Stimulated activated CD4-positive, alpha-beta T cell treated with anti-CD3 and anti-CD28 coated beads, Interleukin-1b, Interleukin-23, amount 100 ng/mL, for 24 hours (primary cell): Measurements from ENCODE around the gene MYO9A.
"Not testable (repeated sequence)": the region's sequence is repeated elsewhere in the genome, so short reads cannot be mapped to it uniquely, and the experiment has no call there.

Source experiments
- DNase-seq, 4 experiments: peaks; one replicate each; pipeline ENCODE4 v3.0.0-alpha.2; 2020; ENCODE audit warnings: low read depth in 4 of 4, low spot score in 1 of 4

MYO9A gene

DNA sequence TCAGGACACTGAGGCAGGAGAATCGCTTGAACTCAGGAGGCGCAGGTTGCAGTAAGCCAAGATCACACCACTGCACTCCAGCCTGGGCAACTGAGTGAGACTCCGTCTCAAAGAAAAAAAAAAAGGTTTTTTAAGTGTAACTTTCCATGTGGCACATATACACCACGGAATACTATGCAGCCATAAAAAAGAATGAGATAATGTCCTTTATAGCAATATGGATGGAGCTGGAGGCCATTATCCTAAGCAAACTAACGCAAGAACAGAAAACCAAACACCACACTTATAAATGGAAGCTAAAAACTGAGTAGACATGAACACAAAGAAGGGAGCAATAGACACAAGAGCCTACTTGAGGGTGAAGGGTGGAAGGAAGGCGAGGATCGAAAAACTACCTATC lies 64.7 kb downstream of the MYO9A start:
- DNase-seq, result not testable (repeated sequence)

DNA sequence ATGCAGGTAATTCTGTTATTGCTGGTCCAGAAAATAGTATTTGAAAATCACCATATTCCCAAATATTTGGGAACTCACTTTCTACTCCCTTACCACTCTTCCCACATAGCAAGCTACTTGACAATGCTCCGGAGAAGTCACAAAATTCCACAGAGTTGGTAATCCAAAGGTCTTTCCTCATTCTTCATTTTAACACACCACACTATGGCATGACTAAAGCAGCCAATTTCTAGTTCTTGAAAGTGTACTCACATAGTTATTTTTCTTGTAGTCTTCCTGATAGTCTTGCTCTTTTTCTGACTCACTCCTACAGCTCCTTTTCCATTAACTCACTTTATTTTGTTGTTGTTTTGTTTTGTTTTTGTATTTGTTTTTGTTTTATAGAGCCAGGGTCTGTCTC lies 67.2 kb downstream of the MYO9A start:
- no peak for DNase-seq

DNA sequence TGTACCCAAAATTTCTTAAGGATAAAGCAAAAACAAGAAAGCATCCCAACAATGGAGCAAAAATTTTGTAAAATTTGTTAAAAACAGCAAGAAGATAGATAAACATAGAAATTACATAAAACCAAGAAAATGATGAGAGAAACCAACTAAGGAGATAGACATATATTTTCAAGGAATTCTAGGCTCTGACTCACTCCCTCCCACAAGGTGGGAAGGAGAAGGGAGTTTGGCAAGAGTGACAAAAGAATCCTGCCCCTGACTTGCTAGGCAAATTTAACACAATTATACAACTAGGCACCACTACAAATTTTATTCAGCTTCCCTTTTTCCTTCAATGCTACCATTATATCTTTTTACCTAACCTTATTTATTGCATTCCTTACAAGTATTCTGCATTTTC lies 70.9 kb downstream of the MYO9A start:
- DNase-seq, result no peak

DNA sequence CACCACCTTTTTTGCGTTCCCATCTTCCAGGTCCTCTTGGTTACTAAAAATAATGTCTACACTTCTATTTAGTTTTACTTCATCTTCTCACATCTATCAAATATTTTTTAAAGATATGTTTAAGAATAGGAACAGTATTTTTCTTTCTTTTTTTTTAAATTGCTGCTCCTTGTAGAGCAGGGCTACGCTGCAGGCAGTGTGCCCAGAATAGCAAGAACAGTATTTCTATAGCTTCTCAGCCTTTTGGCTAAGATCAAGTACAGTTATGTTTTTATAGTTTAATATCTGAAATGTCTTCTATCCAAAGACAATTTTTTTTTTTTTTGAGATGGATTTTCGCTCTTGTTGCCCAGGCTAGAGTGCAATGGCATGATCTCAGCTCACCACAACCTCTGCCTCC lies 73.0 kb downstream of the MYO9A start:
- DNase-seq, result no peak

DNA sequence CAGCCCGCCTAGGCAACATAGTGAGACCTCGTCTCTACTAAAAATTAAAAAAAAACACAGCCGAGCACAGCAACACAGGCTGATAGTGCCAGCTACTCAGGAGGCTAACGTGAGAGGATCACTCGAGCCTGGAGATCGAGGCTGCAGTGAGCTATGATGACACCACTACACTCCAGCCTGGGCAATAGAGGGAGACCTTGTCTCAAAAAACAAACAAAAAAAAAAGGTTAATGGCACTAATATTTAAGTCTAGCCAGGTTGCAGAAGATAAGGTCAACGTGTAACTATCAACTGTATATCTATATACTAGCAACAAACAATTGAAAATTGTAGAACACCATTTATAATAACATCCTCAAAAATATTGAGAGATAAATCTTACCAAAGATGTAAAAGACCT lies 75.1 kb downstream of the MYO9A start:
- no peak for DNase-seq

DNA sequence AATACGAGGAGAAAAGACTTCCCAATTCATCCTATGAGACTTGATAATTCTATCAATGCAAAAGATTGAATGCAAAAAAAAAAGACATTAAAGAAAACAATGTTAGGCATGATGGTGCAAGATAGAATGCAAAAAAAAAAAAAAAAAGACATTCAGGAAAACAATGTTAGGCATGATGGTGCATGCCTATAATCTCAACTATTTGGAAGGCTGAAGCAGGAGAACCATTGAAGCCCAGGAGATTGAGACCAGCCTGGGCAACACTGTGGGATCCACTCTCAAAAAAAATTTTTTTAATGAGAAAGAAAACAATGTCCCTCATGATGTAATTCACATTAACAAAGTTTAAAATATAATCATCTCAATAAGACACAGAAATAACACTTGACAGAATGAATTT lies 75.9 kb downstream of the MYO9A start:
- DNase-seq, result no peak

DNA sequence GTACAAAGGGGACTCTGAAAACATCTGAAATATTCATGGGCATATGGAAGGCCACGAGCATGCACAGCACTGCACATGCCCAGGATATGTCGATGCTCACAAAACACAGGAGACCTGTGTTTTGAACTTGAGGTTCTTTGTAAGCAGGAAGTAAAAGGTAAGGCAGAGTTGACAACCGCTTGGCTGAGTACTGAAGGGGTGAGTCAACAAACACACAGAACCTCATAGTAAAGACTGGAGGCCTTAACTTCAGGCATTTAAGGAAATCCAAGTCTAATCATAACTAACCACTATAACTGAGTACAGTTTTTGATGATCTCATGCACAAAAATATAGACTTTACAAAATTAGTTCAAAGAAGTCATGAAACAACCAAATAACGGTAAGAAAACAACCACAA lies 80.6 kb downstream of the MYO9A start:
- DNase-seq, result no peak

DNA sequence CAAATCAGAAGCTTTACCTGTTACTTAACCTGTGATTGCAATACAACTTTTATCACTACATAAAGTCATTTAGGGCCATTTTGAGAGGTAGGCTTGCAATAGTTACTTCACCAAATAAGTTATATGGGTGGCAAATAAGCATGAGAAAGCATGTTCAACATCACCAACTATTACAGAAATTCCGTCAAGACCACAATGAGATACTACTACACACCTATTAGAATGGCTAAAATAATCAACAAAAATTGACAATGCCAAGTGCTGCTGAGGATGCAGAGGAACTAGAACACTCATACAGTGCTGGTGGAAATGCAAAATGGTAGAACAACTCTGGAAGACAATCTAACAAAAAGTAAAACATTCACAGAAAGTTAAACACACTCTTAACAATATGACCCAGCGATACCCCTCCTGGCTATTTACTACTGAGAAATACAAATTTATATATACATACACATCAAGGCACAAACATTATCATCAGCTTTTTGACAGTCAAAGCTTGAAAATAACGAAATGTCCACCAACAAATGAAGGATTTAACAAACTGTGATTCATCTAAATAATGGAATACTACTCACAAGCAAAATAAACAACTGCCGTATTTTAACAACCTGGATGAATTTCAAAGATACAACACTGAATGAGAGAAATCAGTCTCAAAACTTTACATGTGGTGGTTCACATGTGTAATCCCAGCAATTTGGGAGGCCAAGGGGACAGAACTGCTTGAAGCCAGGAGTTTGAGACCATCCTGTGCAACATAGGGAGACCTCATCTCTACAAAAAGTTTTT lies 82.9 kb downstream of the MYO9A start:
- no peak for DNase-seq

DNA sequence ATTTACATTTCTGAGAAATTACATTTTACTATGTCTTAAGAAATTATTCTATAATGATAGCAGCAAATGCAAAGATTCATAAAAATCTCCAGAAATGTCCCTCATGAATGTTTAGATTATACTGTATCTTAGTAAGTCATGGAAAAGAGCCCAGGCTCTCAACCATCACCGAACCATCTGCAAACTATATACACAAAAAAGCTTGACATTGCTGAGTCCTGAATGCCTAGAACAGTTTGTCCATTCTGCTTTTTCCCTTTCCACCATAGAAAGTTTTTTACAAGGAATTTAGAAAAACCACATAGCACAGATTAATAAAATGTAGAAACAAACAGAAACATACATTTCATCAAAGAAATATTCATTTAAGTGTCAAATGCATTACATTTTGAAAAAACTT lies 83.6 kb downstream of the MYO9A start:
- DNase-seq, result no peak

DNA sequence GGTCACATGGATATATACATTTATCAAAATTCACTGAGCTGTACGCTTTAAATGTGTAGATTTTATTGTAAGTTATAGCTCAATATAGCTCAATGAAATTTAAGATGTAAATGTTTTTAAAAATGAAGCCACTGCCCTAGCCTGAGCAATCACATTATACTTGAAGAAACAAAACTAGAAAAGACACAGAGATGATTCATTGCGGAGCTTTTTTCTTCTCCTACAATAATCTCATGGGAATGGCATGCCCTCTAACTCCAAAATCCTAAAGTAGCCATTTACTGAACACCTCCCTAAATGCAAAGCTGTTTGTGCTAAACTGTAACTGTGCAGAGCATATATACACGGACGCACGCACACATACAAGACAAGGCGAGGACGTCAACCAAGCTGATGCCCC lies 84.2 kb downstream of the MYO9A start:
- DNase-seq, result no peak

DNA sequence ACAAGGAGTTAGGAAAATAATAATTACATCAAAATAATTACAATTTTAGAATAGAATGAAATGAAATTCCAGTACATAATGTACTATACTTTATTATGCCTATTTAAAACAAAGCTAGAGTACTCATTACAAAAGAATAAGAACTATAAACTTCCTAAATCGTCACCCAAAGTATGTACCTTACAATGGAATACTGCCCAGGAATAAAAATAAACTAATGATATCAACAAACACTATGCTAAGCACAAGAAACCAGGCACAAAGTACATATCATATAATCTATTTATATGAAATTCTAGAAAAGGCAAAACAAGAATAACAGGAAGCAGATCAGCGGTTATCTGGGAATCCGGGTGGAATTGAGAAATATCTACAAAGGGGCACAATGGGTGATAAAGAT lies 84.7 kb downstream of the MYO9A start:
- DNase-seq, result no peak

DNA sequence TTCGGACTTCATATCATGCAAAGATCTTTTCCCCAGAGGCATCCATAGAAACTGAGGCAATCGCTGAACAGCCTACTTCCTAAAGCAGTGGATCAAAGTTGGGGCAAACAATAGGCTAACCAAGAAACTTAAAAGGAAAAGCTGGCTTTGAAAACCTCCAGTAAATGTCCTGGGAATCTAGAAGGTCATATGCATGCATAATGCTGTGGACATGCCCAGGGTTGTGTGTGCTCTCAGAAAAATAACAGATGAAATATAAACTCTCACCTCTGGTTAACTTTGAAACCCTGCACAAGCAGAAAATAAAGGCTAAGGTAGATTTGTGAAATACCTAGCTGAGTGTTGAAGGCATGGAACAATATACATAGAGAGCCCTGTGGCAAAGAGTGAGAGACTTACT lies 96.3 kb downstream of the MYO9A start:
- DNase-seq, result no peak

DNA sequence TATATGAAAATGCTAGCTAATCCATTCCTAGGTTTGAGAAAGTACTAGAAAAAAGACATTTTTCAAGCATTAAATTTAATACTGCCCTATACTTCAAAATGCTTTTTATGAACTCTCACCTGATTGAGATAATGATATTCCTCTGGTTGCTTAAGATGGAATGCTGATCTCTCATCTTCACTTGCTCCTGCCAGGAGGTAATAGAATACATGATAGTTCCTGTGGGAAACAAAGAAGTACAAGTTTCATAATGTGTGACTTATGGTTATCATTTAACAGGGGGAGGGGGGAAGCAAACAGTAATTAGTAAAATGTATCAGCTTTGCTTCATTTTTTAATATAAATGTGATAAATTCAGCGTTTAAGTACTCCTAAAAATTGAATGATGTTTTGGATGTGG lies 97.2 kb downstream of the MYO9A start:
- DNase-seq, result no peak

DNA sequence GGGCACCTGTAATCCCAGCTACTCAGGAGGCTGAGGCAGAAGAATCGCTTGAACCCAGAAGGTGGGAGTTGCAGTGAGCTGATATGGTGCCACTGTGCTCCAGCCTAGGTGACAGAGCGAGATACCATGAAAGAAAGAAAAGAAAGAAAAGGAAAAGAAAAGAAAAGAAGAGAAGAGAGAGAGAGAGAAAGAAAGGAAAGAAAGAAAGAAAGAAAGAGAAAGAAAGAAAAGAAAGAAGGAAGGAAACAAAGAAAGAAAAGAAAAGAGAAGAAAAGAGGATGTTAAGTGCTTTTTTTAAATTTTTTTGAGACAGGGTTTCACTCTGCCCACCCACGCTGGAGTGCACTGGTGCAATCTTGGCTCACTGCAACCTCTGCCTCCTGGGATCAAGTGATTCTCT lies 103.4 kb downstream of the MYO9A start:
- not testable (repeated sequence) for DNase-seq

DNA sequence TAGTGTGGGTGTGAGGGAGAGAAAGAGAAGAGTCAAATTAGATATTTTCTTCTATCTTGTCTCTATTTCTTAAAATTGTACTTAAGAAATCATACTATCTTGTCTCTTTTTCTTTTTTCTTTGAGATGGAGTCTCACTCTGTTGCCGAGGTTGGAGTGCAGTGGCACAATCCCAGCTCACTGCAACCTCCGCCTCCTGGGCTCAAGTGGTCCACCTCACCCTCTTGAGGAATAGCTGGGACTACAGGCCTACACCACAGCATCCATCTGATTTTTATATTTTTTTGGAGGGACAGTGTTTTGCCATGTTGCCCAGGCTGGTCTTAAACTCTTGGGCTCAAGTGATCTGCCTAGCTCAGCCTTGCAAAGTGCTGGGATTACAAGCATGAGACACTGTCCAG lies 104.2 kb downstream of the MYO9A start:
- no peak for DNase-seq

DNA sequence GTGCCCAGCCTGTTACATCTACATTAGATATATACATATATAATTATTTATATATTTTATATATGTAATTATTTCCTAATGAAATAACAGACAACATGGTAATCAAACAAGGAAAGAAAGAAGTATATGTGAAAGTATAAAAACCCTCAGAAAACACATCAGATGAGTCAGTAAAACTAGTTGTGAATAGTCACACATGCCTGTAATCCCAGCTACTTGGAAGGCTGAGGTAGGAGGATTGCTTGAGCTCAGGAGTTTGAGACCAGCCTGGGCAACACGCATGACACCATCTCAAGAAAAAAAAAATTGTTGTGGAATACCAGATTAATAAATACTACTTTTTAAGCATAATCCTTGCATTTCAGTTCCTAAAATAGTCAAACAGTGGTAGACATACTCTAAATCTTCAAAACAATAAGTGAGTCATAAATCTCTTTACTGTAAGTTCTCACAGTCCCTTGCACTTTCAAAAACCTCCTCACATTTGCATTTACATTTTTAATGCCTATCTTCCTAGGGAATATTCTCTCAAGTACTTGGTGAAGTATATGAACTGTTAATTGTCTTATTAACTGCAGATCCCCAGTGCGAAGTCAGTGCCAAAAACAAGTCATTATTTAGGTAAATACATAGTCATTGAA lies 106.5 kb downstream of the MYO9A start:
- DNase-seq, result no peak

DNA sequence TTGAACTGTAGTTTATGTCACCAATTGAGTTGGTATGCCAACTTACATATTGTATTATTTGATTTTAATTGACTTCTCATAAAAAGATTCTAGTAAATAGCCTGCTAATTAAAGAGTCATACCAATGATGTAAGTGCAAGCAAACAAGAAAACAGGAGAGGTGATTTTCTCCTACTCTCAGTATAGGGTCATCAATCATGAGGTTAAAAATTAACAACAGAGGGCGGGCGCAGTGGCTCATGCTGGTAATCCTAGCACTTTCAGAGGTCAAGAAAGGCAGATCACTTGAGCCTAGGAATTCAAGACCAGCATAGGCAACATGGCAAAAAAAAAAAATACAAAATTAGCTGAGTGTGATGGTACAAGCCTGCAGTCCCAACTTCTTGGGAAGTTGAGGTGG lies 108.7 kb downstream of the MYO9A start:
- DNase-seq, result no peak

DNA sequence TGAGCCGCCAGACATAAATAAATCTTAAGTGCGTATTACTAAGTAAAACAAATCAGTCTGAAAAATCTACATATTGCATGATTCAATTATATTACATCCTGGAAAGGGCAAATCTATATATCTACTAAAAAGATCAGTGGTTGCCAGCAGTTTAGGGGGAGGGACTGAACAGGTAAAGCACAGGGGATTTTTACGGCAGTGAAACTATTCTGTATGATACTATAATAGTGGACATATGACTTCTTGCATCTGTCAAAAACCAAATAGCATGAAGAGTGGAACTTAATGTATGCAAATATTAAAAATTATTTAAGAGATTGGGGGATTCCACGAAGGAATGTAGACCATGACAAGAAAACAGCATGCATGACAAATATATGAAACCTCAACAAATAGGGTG lies 111.6 kb downstream of the MYO9A start:
- no peak for DNase-seq

DNA sequence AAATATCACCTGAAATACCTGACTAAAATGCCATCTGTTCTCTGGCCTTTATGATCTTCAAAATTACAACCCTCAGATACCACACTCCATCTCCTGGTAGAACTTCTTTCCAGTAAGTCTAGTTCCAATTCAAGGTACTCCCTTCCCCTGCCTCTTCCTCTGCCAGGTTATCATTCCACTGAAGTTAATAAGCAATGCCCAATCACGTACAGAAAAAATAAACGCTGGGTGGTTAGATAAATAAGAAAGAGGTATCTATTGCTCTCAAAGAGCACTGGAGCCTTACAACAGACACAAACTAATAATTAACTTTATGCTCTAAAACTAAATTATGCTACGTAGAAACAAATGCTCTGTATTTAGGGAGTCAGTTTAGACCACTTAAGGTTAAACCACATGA lies 112.5 kb downstream of the MYO9A start:
- no peak for DNase-seq

DNA sequence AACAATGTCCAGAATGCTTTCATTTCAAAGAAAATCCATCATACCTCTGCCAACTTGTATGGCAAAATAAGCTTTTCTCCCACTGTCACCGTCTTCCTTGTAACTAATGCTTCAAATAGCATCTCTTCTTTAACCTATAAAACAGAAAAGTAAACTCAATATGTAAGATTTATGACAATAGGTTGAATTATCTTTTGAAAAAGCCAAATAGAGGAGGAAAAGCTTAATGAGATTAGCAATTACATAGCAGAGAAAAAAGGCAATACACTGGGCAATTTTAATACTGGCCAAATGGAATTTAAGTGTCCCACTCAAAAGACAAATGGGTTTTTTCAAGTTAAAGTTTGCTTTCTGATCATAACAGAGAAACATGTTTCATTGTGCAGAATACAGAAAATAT lies 118.1 kb downstream of the MYO9A start:
- DNase-seq, result no peak

DNA sequence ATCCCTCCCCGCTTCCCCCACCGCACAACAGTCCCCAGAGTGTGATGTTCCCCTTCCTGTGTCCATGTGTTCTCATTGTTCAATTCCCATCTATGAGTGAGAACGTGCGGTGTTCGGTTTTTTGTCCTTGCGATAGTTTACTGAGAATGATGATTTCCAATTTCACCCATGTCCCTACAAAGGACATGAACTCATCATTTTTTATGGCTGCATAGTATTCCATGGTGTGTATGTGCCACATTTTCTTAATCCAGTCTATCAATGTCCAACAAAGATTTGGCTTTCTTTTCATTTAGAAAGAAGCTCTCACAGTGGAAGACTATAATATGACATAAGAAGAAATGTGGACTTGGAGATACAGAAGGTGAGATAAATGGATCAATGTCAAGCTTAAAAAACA lies 119.2 kb downstream of the MYO9A start:
- not testable (repeated sequence) for DNase-seq

DNA sequence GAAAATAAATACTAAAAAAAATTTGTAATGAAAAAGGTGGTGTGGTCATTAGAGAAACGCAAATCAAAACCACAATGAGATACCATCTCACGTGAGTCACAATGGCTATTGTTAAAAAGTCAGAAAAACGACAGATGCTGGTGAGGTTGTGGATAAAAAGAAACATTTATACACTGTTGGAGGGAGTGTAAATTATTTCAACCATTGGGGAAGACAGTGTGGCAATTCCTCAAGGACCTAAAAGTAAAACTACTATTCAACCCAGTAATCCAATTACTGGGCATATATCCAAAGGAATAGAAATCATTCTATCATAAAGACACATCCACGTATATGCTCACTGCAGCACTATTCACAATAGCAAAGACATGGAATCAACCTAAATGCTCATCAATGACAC lies 120.3 kb downstream of the MYO9A start:
- DNase-seq, result no peak

DNA sequence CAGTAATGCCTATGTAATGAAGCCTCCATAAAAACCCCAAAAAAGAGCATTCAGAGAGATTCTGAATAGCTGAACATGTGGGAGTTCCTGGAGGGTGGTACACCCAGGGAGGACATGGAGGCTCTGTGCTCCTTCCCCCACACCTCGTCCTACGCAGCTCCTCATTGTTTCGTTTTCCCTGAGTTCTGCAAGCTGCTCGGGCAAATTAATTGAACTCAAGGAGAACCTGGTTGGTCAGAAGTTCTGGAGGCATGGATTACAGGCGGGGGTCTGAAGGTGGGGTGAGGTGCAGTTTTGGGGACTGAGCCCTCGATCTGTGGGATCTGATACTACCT lies 142.2 kb downstream of the MYO9A start:
- DNase-seq, result no peak
